GM18861 (cell line): ENCODE data around the gene CNNM2.
"Not testable (repeated sequence)": the region's sequence is repeated elsewhere in the genome, so short reads cannot be mapped to it uniquely, and the experiment has no call there.

Experiments
- ATAC-seq: cut with Tn5 transposase; IDR thresholded peaks from one replicate; pipeline ENCODE4 v1.9.1; 2021; ENCODE audit not compliant: unreplicated experiment

Gene CNNM2

GRCh38 chr10:103135168-103135567 is 217.1 kb downstream of the CNNM2 start:
- ATAC-seq: not testable (repeated sequence)

GRCh38 chr10:103139803-103140202 is 221.7 kb downstream of the CNNM2 start:
- no peak for ATAC-seq
